Erythroblast (primary cell): ENCODE data around the gene SPATA9.

ENCODE experiments used
- DNase-seq, 2 experiments: peaks; one replicate each; lab custom pipeline; 2025; lab: John Stamatoyannopoulos, UW
- GATA1 ChIP-seq: IDR thresholded peaks from 2 replicates; pipeline ENCODE4 v1.6.1; 2011; ENCODE audit warnings: low read depth, mild to moderate bottlenecking, control low read depth, low read length, moderate library complexity
- POLR2A ChIP-seq: IDR thresholded peaks from 2 replicates; pipeline ENCODE4 v1.6.1; 2011; ENCODE audit warnings: mild to moderate bottlenecking, low read length

Gene SPATA9

DNA sequence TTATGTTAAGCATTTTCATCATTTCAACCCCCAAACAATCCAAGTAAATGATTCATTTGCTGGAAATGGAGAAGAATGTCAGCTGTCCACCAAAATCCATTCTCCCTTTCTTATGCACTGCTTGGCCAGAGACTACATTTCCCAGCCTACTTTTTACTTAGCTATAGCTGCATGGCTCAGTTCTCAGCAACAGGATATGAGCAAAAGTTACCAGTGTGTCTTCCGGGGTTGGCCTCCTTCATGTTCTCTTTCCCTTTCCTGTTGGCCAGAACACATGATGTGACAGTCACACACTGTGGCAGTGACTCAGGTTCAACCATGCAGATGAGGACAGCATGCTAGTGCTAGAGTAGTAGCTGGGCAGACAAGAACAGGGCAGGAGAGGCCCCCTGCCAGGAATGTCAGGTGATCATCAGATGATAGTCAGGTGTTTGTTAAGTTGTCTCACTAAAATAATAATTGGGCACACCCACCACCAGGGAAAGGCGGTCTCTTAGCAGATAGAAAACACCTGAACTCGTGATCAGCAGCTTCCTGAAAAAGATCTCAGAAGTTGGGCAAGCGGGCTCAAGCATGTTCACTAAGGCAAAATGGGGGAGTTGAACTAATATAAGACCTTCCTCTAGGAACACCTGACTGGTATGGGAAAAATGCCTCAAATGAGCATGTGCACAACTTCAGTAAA is 50.7 kb downstream of the SPATA9 start:
- peak; percentile 32 for TF ChIP-seq POLR2A
- TF ChIP-seq GATA1, result no peak
- DNase-seq, result peak; percentile 68 to 84

DNA sequence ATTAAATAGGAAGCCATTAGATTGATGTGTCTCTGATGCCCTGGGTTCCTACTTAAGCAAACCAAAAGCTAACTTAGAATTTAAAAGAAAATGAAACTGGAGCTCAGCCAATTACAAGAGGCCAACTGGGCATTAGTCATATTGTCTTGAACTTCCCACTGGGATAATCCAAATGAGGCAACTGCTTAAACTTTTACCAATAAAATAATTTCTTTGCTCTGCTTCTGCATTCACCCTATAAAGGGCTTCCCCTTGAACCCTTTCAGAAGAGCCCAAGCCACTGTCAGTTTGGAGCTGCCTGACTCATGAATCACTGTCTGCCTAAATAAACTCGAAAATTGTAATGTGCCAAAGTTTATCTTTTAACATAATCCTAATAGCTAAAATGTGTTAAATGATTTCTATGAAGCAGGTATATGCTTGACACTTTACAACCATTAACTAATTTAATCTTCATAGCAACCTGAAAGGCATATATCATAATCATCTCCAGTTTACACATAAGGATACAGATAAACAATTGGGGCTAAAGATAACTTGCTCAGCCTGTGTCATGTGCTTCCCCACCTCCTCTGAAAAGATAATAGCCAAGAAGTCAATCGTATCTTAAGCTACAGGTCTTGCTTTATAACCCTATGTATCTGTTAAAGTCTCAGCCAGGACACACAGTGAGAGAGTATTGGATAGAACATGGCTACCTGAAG is 51.4 kb downstream of the SPATA9 start:
- peak; percentile 53 to 83 for DNase-seq
- TF ChIP-seq GATA1, result no peak
- no peak for TF ChIP-seq POLR2A

DNA sequence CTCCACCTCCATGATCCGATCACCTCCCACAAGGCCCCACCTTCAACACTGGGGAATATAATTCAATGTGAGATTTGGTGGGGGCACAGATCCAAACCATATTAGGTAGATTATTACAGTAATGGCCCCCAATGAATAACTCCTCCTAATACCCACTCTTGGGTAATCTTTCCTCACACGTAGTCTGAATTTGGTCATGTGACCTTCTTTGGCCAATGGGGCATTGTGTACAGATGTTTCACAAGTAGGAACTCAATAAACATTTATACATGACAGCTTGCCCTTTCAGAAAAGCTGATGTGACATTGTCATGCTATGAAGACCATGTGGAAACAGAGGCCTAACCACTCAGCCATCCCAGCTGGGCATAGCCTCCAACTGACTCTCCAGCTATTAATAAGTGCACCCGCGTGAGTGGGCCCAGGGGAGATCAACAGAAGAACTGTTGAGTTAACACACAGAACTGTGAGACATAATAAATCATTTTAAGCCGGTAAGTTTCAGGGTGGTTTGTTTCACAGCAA is 52.3 kb downstream of the SPATA9 start:
- no peak for DNase-seq
- TF ChIP-seq POLR2A (no peak), GATA1 (no peak)

DNA sequence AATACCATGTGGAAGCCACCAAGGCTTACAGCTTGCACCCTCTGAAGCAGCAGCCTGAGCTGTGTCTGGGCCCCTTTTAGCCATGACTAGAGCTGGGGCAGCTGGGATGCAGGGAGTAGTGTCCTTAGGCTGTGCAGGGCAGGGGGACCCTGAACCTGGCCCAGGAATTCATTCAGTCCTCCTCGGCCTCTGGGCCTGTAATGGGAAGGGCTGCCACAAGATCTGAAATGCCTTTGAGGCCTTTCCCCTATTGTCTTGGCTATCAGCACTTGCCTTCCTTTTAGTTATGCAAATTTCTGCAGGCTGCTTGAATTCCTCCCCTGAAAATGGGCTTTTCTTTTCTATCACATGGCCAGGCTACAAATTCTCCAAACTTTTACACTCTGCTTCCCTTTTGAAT is 53.9 kb downstream of the SPATA9 start:
- no peak for DNase-seq
- no peak for TF ChIP-seq POLR2A
- no peak for TF ChIP-seq GATA1

DNA sequence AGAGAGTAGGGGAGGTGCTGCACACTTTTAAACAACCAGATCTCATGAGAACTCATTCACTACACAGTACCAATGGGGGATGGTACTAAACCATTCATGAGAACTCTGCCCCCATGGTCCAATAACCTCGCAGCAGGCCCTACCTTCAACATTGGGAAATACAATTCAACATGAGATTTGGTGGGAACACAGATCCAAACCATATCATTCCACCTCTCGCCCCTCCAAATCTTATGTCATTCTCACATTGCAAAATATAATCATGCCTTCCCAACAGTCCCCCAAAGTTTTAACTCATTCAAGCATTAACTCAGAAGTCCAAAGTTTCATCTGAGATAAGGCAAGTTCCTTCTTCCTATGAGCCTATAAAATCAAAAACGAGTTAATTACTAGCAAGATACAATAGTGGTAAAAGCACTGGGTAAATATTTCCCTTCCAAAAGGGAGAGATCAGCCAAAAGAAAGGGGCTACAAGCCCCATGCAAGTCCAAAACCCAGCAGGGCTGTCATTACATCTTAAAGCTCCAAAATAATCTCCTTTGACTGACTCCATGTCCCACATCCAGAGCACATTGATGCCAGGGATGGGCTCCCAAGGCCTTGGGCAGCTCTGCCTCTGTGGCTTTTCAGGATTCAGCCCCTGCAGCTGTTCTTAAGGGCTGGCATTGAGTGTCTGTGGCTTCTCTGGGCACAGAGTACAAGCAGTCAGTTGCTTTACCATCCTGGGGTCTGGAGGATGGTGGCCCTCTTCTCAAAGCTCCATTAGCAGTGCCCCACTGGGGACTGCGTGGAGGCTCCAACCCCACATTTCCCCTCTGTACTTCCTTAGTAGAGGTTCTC is 54.6 kb downstream of the SPATA9 start:
- no peak for DNase-seq
- TF ChIP-seq POLR2A, result no peak

DNA sequence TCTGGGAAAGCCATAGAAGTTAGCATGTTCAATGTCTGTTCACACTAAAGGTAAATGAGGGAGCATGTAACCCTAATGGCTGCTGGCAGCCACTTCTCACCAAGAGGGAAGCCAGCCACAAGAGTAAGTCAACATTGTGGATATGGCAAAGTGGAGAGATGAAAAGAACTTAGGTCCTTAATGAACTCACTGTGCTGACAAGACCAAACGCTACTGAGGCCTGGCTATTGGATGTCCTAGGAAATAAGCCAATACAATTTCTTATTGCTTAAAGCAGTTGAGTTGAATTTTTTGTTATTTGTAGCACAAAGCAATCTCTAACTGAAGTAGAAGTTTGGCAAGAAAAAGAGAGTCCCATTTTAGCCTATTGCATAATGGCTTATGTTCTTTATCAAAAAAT is 56.1 kb downstream of the SPATA9 start:
- no peak for DNase-seq
- no peak for TF ChIP-seq GATA1
- no peak for TF ChIP-seq POLR2A

DNA sequence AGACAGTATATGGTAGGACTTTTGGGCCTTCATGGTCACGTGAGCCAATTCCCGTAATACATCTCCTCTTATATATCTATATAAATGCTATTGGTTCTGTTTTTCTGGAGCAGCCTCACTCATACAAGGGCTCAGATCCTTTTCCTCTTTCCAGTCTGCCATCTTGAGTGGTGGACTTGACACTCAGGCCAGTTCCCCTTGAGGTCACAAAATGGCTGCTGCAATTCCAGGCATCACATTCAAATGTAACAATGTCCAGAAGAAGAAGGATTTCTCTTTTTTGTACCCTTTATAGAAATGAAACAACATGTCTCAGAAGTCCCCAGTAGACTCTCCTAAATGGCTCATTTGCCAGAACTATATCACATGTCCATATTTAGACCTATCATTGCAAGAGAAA is 58.4 kb downstream of the SPATA9 start:
- no peak for DNase-seq
- TF ChIP-seq GATA1, result no peak
- no peak for TF ChIP-seq POLR2A

DNA sequence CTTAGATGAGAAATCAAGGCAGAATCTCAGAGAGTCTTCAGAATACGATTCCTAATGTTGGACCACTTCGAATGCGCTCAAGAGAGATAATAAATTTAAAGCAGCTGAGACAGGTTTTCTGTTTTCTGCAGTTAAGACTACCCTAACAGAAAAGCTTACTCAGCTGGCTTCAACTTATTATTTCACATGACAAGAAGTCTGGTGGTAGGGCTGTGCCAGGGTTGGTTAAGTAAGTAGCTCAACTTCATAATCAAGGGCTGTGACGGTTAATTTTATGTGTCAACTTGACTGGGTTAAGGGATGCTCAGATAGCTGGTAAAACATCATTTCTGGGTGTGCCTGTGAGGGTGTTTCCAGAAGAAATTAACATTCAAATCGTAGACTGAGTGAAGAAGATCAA is 59.1 kb downstream of the SPATA9 start:
- TF ChIP-seq GATA1 (no peak), POLR2A (no peak)
- no peak for DNase-seq

DNA sequence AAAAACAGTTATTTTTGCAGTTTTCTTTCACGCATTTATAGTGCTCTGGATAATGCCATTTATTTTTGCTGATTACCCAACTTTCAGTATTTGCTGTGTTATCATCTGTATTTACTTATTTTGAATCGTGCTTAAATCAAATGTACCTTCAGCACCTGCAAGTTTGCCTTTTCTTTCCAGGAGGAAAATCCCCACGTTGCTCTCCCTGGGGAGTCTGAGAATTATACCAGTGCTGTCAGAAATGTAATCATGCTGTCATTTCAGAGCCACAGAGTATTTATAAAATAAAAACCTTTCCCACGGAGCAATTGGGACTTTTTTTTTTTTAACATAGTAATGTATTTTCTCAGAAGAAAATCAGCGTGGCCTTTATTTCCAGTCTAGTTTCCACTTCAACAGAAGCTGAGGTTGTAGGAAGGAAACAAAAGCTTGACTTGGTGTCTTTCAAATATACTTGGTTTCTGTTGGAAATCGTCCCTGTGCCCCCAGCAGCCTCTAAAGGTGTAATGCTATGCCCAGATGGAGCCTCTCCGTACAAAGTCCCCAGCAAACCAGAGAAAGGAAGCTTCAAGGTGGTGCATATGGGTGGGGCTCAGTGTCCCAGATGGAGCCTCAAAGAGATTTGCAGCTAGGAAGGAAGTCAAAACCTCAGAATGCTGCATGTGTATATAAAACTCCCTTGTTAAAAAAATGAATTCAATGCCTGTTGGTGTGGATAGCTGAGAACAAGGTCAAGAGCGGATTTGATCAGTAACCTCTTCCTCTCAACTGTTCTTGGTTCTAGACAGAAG is 60.8 kb downstream of the SPATA9 start:
- DNase-seq, result no peak

DNA sequence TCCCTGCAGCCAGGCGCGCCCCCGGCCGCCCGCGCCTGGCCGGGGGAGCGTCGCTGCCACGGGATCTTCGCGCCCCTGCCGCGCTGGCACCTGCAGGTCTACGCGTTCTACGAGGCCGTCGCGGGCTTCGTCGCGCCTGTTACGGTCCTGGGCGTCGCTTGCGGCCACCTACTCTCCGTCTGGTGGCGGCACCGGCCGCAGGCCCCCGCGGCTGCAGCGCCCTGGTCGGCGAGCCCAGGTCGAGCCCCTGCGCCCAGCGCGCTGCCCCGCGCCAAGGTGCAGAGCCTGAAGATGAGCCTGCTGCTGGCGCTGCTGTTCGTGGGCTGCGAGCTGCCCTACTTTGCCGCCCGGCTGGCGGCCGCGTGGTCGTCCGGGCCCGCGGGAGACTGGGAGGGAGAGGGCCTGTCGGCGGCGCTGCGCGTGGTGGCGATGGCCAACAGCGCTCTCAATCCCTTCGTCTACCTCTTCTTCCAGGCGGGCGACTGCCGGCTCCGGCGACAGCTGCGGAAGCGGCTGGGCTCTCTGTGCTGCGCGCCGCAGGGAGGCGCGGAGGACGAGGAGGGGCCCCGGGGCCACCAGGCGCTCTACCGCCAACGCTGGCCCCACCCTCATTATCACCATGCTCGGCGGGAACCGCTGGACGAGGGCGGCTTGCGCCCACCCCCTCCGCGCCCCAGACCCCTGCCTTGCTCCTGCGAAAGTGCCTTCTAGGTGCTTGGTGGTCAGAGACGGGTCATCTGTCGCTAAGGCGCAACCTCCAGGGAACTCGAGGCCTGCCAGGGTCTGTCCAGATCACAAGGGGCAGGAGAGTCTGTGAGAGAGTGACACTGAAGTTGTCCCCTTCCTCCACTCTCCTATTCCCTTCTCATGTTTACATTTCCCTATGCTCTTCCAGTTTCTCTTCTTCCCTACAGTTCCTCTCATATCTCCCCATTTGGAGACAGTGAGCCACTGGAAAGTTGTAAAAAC is 61.6 kb downstream of the SPATA9 start:
- TF ChIP-seq POLR2A (no peak), GATA1 (no peak)
- peak; percentile 67 to 79 for DNase-seq

More for the DNA sequence above, 60.8 kb downstream of the SPATA9 start:
- TF ChIP-seq POLR2A (no peak), GATA1 (no peak)

DNA sequence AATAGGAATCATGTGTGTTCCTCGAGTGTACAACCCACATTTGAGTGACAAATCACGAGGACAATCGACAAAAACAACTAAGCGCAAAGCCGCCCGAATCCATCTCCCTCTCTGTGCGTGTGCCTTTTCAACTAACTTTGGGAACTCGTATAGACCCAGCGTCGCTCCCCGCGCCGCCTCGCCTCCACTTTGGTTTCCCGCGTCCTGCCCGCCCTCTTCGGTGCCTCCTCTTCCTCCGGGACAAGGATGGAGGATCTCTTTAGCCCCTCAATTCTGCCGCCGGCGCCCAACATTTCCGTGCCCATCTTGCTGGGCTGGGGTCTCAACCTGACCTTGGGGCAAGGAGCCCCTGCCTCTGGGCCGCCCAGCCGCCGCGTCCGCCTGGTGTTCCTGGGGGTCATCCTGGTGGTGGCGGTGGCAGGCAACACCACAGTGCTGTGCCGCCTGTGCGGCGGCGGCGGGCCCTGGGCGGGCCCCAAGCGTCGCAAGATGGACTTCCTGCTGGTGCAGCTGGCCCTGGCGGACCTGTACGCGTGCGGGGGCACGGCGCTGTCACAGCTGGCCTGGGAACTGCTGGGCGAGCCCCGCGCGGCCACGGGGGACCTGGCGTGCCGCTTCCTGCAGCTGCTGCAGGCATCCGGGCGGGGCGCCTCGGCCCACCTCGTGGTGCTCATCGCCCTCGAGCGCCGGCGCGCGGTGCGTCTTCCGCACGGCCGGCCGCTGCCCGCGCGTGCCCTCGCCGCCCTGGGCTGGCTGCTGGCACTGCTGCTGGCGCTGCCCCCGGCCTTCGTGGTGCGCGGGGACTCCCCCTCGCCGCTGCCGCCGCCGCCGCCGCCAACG is 62.5 kb downstream of the SPATA9 start, which contains the start of gene GPR150:
TSS of gene GPR150 (plus strand) at position 58 of the 840 bp plus-strand sequence. CDS start at position 247, 189 bp downstream.
- TF ChIP-seq POLR2A (no peak), GATA1 (no peak)
- DNase-seq, result peak; percentile 82 to 84
